Astrocyte (in vitro differentiated cells and primary cell): Measurements from ENCODE around the gene NOB1.

ENCODE experiments used
- EZH2 ChIP-seq: IDR thresholded peaks from 2 replicates; pipeline ENCODE4 v1.6.1; 2012; ENCODE audit warnings: mild to moderate bottlenecking, low read length, inconsistent platforms; ENCODE audit not compliant: insufficient read depth
- TF ChIP-seq, protein P1 (sequence below): IDR thresholded peaks from 2 replicates; pipeline ENCODE4 v1.5.1; 2011; ENCODE audit warnings: low read depth, mild to moderate bottlenecking, inconsistent platforms, low read length, moderate library complexity; ENCODE audit not compliant: insufficient read depth

DNA sequence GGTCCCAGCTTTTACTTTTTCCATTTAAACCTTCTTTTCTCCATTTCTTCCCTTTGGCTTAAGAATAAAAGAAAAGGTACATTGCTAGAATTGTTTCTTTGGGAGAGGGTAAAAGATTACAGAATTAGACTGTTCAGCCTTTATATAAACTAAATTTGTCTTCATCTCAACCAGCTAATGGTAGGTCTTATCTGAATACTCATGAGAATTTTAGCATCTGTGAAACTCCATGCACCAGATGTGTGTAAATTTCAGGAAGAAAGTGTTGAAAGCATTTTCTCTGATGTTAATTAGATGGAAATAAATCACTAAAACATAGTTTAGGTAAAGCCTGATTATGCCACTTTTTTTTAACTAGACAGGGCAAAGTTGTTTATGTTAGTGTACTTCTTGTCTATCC, 53.3 kb downstream of the NOB1 start:
- TF ChIP-seq, protein P1, sequence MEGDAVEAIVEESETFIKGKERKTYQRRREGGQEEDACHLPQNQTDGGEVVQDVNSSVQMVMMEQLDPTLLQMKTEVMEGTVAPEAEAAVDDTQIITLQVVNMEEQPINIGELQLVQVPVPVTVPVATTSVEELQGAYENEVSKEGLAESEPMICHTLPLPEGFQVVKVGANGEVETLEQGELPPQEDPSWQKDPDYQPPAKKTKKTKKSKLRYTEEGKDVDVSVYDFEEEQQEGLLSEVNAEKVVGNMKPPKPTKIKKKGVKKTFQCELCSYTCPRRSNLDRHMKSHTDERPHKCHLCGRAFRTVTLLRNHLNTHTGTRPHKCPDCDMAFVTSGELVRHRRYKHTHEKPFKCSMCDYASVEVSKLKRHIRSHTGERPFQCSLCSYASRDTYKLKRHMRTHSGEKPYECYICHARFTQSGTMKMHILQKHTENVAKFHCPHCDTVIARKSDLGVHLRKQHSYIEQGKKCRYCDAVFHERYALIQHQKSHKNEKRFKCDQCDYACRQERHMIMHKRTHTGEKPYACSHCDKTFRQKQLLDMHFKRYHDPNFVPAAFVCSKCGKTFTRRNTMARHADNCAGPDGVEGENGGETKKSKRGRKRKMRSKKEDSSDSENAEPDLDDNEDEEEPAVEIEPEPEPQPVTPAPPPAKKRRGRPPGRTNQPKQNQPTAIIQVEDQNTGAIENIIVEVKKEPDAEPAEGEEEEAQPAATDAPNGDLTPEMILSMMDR = no peak
- TF ChIP-seq EZH2 = no peak
